ENCODE measurements around the gene PLTP.
"Not testable (repeated sequence)": the region's sequence is repeated elsewhere in the genome, so short reads cannot be mapped to it uniquely, and the experiment has no call there.

PLTP gene

GRCh38 chr20:45944965-45945677, 33.2 kb upstream of the PLTP start:
- FAIRE-seq: no peak

GRCh38 chr20:45944151-45944964, 32.4 kb upstream of the PLTP start:
- DNase-seq (ENCODE audit: insufficient read length, low spot score): no peak
- no peak for FAIRE-seq

More at GRCh38 chr20:45944965-45945677, 33.2 kb upstream of the PLTP start:
- no peak for DNase-seq (ENCODE audit: insufficient read length, low spot score)

GRCh38 chr20:45943613-45944012, 31.7 kb upstream of the PLTP start:
- FAIRE-seq (no peak), DNase-seq (ENCODE audit: insufficient read length, low spot score) (no peak)

- FAIRE-seq: no peak
- no peak for DNase-seq (ENCODE audit: insufficient read length, low spot score)
Measured at GRCh38 chr20:45940469-45940868, 28.5 kb upstream of the PLTP start.

GRCh38 chr20:45940053-45940452, 28.1 kb upstream of the PLTP start:
- no peak for DNase-seq (ENCODE audit: insufficient read length, low spot score)
- FAIRE-seq: no peak

GRCh38 chr20:45938727-45939438, 26.9 kb upstream of the PLTP start:
- DNase-seq (ENCODE audit: insufficient read length, low spot score): no peak

GRCh38 chr20:45937765-45938164, 25.8 kb upstream of the PLTP start:
- DNase-seq (ENCODE audit: insufficient read length, low spot score): no peak
- FAIRE-seq: no peak

More at GRCh38 chr20:45938727-45939438, 26.9 kb upstream of the PLTP start:
- no peak for FAIRE-seq

- DNase-seq (ENCODE audit: insufficient read length, low spot score): no peak
- no peak for FAIRE-seq
Measured at GRCh38 chr20:45935416-45936046, 23.6 kb upstream of the PLTP start.

GRCh38 chr20:45934586-45935415, 22.8 kb upstream of the PLTP start, which contains the start of gene PCIF1:
Gene PCIF1 (plus strand): TSS chr20:45934683. CDS start chr20:45939000, 4,317 bp downstream.
- peak; percentile 97 for DNase-seq (ENCODE audit: insufficient read length, low spot score)
- FAIRE-seq: peak; percentile 82

GRCh38 chr20:45934046-45934585, 22.2 kb upstream of the PLTP start:
- DNase-seq (ENCODE audit: insufficient read length, low spot score): no peak
- FAIRE-seq: no peak

- DNase-seq (ENCODE audit: insufficient read length, low spot score) (peak; percentile 71), FAIRE-seq (peak; percentile 74)
Measured at GRCh38 chr20:45933266-45934045, 21.5 kb upstream of the PLTP start.

GRCh38 chr20:45931680-45932079, 19.7 kb upstream of the PLTP start:
- not testable (repeated sequence) for FAIRE-seq; DNase-seq (ENCODE audit: insufficient read length, low spot score)

- DNase-seq (ENCODE audit: insufficient read length, low spot score) (no peak), FAIRE-seq (no peak)
Measured at GRCh38 chr20:45927071-45927878, 15.3 kb upstream of the PLTP start.

GRCh38 chr20:45926731-45927070, 14.7 kb upstream of the PLTP start:
- DNase-seq (ENCODE audit: insufficient read length, low spot score) (no peak), FAIRE-seq (no peak)

GRCh38 chr20:45925821-45926506, 14.0 kb upstream of the PLTP start:
- DNase-seq (ENCODE audit: insufficient read length, low spot score) (no peak), FAIRE-seq (no peak)

- FAIRE-seq (no peak), DNase-seq (ENCODE audit: insufficient read length, low spot score) (no peak)
Measured at GRCh38 chr20:45924391-45925261, 12.7 kb upstream of the PLTP start.
